CD4-positive, alpha-beta T cell treated with Interleukin-21 for 1 hour (primary cell): Measurements from ENCODE around the gene RGSL1.

Experiments
- DNase-seq: peaks from one replicate; pipeline ENCODE4 v3.0.0-alpha.2; 2020

The RGSL1 gene

GRCh38 chr1:182595641-182596240, 145.8 kb downstream of the RGSL1 start:
- DNase-seq: peak; percentile 68

- DNase-seq: no peak
These were observed 147.0 kb downstream of the RGSL1 start for GRCh38 chr1:182596934-182597333.

DNA sequence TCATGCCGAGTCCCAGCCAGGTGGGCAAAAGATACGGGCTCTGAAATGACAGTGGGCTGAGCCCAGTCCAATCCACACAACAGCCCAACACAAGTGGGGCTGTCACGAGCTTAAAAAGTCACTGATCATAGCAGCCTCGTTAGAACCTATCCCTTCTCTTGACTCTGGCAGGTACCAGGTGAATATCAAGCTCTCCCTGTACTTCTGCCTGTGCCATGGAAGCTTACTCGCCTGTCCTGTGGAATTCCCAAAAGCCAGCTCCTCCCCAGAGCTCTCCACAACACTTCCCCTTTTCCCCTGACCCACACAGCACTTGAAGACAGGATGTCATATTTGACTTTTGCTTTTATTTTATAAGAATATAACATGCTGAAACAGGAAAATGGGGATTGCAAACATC, 148.3 kb downstream of the RGSL1 start:
- no peak for DNase-seq

- DNase-seq: peak; percentile 25
These were observed 149.4 kb downstream of the RGSL1 start for GRCh38 chr1:182599339-182599738.

DNA sequence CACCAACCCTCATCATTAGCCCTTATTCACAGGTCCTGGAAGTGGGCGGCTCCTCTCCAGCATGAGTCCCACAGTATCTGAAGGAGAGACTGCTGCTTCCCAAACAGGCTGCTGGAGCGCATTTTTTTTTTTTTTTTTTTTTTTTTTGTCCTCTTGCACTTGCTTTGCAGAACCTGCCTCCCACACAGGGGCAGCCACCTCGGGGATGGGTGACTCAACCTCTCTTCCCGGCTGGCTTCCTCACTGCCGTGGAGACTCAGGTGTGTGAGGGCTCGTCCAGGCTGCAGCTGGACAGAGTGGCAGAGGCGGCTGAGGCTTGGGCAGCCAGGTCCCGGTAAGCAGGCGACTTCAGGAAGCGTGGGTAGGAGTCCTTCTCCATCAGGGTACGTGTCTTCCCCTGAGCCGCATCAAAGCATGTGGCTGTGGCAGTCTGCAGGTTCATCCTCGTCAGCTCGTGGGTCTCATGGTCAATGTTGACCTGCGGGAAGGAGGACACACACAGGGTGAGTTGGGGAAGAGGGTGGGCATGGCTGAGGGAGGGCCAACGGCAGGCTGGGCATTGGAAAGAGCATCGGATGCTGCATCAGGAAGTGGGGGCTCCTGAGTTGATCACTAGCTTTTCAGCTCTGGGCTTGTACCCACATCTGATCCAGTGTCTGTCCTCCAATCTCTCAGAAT, 150.2 kb downstream of the RGSL1 start:
- no peak for DNase-seq

DNA sequence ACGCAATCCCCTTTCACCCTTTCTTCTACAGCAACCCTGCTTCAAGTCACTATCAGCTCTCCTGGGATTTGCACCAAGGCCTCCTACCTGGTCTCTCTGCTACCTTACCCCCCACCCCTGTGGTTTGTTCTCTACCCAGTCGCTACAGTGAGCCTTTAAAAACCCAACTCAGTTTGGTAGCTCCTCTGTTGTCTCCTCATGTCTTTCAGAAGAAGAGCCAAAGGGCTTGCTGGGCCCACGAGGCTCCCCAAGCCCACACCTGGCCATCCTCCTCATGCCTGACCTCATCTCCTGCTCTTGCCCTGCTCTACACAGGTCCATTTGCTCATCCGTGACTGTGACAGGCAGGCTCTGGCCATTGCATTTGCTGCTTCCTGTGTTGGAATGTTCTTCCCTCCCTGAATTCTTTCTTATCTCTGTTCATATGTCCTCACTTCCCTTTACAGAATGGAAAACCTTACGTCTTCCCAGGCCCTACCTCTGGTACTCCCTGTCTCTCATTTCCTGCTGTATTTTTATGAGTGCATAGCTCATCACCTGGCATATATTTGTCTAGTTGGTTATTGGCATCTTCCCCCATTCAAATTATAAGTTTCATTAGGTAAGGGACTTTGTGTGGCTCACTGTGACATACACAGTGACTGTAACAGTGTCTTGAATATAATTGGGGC, 150.9 kb downstream of the RGSL1 start:
- no peak for DNase-seq

DNA sequence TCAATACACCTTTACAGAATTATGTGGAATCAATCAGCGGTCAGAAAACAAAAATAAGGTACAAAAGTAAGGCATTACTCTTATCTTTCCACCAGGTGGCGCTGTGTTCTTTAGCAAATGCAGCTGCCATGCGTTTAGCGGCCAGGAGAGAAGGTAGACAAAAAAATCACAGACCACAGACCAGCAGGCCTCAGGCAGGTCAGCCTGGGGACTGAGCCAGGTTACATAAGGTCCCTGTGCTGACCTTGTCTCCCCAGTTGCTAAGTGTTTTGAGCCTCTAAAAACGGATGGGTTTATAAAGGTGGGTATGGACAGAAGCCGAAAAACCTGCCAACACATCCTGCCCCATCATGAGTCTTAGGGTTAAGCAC, 151.5 kb downstream of the RGSL1 start:
- peak; percentile 81 for DNase-seq

DNA sequence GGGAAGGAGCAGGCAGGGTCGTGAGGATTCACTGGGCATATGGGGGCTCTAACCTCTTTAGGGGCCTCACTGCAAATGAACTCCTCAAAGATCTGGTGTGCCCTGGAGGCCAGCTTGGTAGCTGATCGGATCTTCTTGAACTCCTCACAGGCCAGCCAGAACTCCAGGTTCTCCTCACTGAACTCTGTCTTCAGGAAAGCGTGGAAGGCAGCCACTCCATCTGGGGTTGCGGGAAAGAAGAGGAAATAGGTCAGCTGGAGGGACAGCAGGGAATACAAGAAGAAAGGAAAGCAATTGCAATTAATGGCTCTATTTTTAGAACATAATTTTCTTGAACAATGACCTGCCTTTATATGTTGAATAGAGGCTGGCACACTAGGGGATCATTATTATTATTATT, 152.0 kb downstream of the RGSL1 start:
- DNase-seq: no peak

DNA sequence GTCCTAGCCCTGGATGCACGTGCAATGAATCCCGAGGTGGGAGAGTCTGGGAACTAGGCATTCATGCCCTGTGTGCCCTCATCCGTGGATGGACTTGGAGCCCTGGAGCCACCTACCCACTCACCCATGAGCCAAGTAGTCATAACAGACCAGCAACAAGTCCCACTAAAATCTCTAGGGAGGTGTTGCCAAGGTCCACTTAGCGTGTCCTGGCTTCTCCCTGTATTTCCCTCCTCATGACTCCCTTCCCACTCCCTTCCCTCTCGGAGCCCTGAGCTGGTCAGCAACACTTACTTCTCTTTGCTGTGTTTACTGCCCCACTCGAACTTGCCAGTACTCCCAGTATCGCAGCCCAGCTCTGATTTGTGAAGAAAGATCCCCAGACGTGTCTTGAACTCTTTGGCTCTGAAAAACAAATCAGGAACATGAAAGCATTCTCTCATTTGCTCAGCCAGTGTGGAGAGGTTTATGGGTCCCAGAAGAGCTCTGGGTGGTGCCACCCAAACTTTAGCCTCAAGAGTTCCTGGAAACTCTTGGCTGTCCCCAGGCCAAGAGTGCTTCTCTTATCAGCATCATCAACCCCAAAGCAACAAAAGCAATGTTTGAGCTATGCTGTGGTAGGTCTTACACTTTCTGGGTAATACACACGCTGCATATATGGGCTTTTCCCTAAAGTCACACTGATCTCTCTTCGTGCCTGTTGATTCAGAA, 153.1 kb downstream of the RGSL1 start:
- DNase-seq: peak; percentile 59

DNA sequence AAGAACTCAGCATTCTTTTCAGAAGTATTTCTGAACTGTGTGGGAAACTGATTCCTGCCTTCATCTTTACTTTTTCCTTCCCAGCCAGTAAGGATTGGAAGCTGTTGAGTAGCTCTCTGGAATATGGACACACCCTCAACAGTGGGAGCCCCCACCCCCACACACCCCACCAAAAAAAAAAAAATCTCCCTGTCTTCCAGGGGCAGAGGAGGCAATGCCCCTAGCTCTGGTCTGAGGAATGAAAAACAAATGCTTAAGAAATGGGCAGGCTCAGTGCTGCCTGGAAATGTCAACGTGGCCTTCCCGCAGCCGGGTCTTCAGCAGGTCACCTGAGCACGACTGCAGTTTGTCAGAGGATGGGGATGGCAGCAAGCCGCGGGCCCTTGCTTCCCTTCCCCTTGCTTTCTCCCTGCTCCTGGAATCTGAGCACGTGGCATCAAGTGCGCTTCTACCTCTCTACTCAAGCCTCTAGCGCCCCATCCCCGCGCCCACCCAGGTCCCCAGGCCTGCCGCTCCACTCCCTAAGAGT, 153.8 kb downstream of the RGSL1 start:
- DNase-seq: no peak

DNA sequence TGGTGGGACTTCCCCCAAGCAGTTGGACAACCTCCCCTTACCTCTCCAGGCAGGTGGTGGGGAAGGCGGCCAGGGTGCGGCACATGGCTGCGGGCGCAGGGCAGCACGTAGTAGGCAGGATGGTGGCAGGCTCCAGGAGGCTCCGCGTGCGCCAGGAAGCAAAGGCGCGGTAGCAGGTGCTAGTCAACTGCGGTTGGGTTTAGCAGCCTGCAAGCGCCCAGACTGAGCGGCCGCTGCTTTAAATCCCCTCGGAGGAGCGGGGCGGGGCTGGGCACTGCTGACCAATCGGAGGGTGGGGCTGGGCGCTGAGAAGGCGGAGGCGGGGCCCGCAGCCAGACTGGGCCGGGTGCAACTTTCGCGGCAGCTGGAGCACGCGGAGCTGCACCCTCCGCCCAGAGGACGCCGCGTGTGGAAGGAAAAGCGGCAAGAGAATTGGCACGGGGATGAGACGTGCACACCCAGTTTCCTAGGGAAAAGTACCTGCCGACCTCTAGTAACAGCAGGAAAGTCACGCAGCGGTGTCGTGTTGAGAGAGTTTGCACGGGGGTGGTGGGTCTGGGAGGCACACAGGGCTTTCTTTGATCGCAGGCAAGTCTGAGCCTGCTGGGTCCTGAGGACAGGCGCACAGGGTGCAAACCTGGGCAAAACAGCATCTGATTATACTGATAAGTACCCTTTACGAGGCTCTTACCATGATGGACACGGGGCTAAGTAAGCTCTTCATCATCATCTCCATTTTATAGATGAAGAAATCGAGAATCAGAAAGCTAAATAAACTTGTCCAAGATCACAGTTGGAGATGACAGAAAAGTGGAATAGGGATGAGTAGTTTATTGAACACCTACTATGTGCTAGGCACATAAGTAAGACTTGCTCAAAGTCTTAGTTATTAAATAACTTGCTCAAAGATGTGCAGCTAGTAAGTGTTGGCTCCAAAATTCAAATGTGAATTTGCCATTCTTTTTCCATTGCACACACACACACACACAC, 154.5 kb downstream of the RGSL1 start, which contains the start of gene RGS16:
TSS of gene RGS16 (minus strand) at position 215 of the 990 bp plus-strand sequence. CDS start at position 85, 130 bp downstream.
- peak; percentile 92 for DNase-seq

GRCh38 chr1:182607566-182607965, 157.6 kb downstream of the RGSL1 start:
- no peak for DNase-seq

DNA sequence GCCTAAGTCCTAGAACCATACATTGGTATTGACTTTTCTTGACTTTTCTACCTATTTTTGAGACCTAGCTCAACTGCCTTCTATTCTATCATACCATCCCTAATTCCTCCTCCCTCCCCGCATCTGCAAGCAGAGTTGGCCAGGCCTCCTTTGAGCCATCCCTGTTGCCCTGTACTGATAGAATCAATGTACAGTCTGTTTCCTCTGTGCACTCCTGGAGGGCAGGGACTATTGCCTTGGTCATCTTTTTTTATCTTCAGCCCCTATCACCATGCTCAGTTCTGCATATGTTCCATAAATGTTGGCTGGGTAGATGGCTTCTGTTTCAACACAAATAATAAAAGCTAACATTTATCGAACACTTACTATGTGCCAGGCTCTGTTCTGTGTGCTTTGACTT, 158.3 kb downstream of the RGSL1 start:
- DNase-seq: no peak

GRCh38 chr1:182608845-182609610, 159.1 kb downstream of the RGSL1 start:
- no peak for DNase-seq
